H1 (cell line): ENCODE measurements around the gene NADSYN1. TPM values are rescaled to one million over a fixed set of nuclear protein-coding genes. Genes with fewer than 3 reads are reported as not detected.

Experiments
- CTCF ChIA-PET: fragments of 300-600 bp; sonication (Branson Sonifier 250); formaldehyde crosslinking; loops from one replicate; lab custom pipeline; 2021; ENCODE audit not compliant: partially characterized antibody; lab: Charles Lee
- POLR2A ChIA-PET: fragments of 300-600 bp; sonication (Branson Sonifier 250); formaldehyde crosslinking; loops from one replicate; lab custom pipeline; 2021; ENCODE audit warnings: inconsistent platforms; ENCODE audit not compliant: partially characterized antibody; lab: Charles Lee
- DNase-seq, 2 experiments: peaks; one replicate each; pipeline versions ENCODE4 v3.0.0 to v3.0.0-alpha.2; 2010 to 2022; ENCODE audit warnings: low spot score in 2 of 2, low read depth in 1 of 2, mixed read lengths in 1 of 2
- FAIRE-seq: peaks from 2 replicates; lab custom pipeline; 2011; peaks lifted over from hg19 to GRCh38; lab: Jason Lieb, UNC
- H2AFZ ChIP-seq: 2 replicates; pipeline ENCODE4 v1.8.1; 2012; ENCODE audit warnings: low read length, inconsistent platforms
- H2AK5ac ChIP-seq: 2 replicates; pipeline ENCODE4 v1.6.1; 2013; ENCODE audit warnings: low read depth, low read length
- H2BK120ac ChIP-seq: replicated peaks from 2 replicates; pipeline ENCODE3; 2013; ENCODE audit warnings: low read depth, low read length, inconsistent platforms
- H2BK12ac ChIP-seq: 2 replicates; pipeline ENCODE4 v1.6.1; 2013; ENCODE audit warnings: low read depth, low read length
- H2BK15ac ChIP-seq: 2 replicates; pipeline ENCODE4 v1.6.1; 2013; ENCODE audit warnings: low read length
- H2BK20ac ChIP-seq: 2 replicates; pipeline ENCODE4 v1.6.1; 2013; ENCODE audit warnings: low read length
- H2BK5ac ChIP-seq: 2 replicates; pipeline ENCODE4 v1.6.1; 2013; ENCODE audit warnings: low read depth, low read length
- H3K14ac ChIP-seq: 2 replicates; pipeline ENCODE4 v1.6.1; 2013; ENCODE audit warnings: inconsistent platforms; ENCODE audit not compliant: insufficient read length
- H3K18ac ChIP-seq: 2 replicates; pipeline ENCODE4 v1.6.1; 2013; ENCODE audit warnings: low read length; ENCODE audit errors: extremely low read depth
- H3K23ac ChIP-seq: 2 replicates; pipeline ENCODE4 v1.6.1; 2013; ENCODE audit warnings: inconsistent platforms; ENCODE audit not compliant: insufficient read length
- H3K23me2 ChIP-seq: 2 replicates; pipeline ENCODE4 v1.6.1; 2013; ENCODE audit warnings: low read depth, low read length
- H3K27ac ChIP-seq: 2 replicates; pipeline ENCODE4 v1.6.1; 2011; ENCODE audit warnings: low read depth, low read length, inconsistent platforms
- H3K27me3 ChIP-seq, 4 experiments: replicated peaks in 1 of 4; 1 replicate in 1 of 4; 2 replicates in 3 of 4; pipeline versions ENCODE4 v1.6.1 to v1.8.1; 2011 to 2013; ENCODE audit warnings: low read length in 3 of 4, mild to moderate bottlenecking in 3 of 4, inconsistent platforms in 2 of 4, mixed read lengths in 2 of 4, moderate library complexity in 1 of 4; ENCODE audit not compliant: control insufficient read depth in 3 of 4, insufficient read depth in 3 of 4; ENCODE audit errors: extremely low read depth in 1 of 4
- H3K36me3 ChIP-seq, 4 experiments: 2 replicates each; pipeline versions ENCODE4 v1.6.1 to v1.8.1; 2011 to 2013; ENCODE audit warnings: mild to moderate bottlenecking in 4 of 4, low read length in 3 of 4, moderate library complexity in 2 of 4, control low read depth in 1 of 4, inconsistent platforms in 1 of 4; ENCODE audit not compliant: insufficient read depth in 4 of 4, control insufficient read depth in 2 of 4
- H3K4ac ChIP-seq: replicated peaks from 2 replicates; pipeline ENCODE3; 2013; ENCODE audit warnings: low read length, low read depth, mixed read lengths, inconsistent platforms; ENCODE audit not compliant: insufficient read length
- H3K4me1 ChIP-seq, 4 experiments: replicated peaks in 1 of 4; 1 replicate in 1 of 4; 2 replicates in 3 of 4; pipeline versions ENCODE4 v1.6.1 to v1.8.1; 2011 to 2013; ENCODE audit warnings: low read length in 3 of 4, inconsistent platforms in 2 of 4, mixed read lengths in 1 of 4; ENCODE audit not compliant: insufficient read depth in 4 of 4, control insufficient read depth in 3 of 4
- H3K4me2 ChIP-seq, 2 experiments: 2 replicates each; pipeline versions ENCODE4 v1.6.1 to v1.8.1; 2011 to 2013; ENCODE audit warnings: low read depth in 2 of 2, low read length in 2 of 2, control low read depth in 1 of 2, inconsistent platforms in 1 of 2, mild to moderate bottlenecking in 1 of 2; ENCODE audit not compliant: insufficient read depth in 1 of 2
- H3K4me3 ChIP-seq, 4 experiments: fragments of 200-600, 300-600 bp in 1 of 4; sonication (generic), shearing (Covaris generic), sonication (Bioruptor Twin) in 1 of 4; 2 replicates each; pipeline versions ENCODE4 v1.5.1 to v1.8.1; 2011 to 2016; ENCODE audit warnings: low read length in 4 of 4, low read depth in 3 of 4, control low read depth in 2 of 4, inconsistent platforms in 2 of 4, mild to moderate bottlenecking in 2 of 4, mixed read lengths in 1 of 4, moderate library complexity in 1 of 4; ENCODE audit not compliant: insufficient read depth in 2 of 4; ENCODE audit errors: extremely low read depth in 1 of 4
- H3K56ac ChIP-seq: replicated peaks from 2 replicates; pipeline ENCODE3; 2013; ENCODE audit warnings: low read depth, mild to moderate bottlenecking, mixed read lengths, low read length, inconsistent platforms; ENCODE audit not compliant: insufficient read length
- H3K79me1 ChIP-seq: 2 replicates; pipeline ENCODE4 v1.6.1; 2013; ENCODE audit warnings: low read depth, low read length, control low read depth
- H3K79me2 ChIP-seq, 2 experiments: 2 replicates each; pipeline versions ENCODE4 v1.6.1 to v1.8.1; 2012 to 2013; ENCODE audit warnings: low read length in 2 of 2, mild to moderate bottlenecking in 2 of 2, inconsistent platforms in 1 of 2; ENCODE audit not compliant: insufficient read depth in 2 of 2, control insufficient read depth in 1 of 2
- H3K9ac ChIP-seq, 4 experiments: replicated peaks in 1 of 4; 1 replicate in 1 of 4; 2 replicates in 3 of 4; pipeline versions ENCODE4 v1.6.1 to v1.8.1; 2011 to 2013; ENCODE audit warnings: low read depth in 3 of 4, low read length in 3 of 4, control low read depth in 2 of 4, mild to moderate bottlenecking in 2 of 4, moderate library complexity in 2 of 4, inconsistent platforms in 1 of 4; ENCODE audit errors: extremely low read depth in 1 of 4
- H3K9me3 ChIP-seq, 2 experiments: 2 replicates each; pipeline versions ENCODE4 v1.6.1 to v1.8.1; 2012 to 2013; ENCODE audit warnings: mild to moderate bottlenecking in 2 of 2, moderate library complexity in 2 of 2, control low read depth in 1 of 2, inconsistent platforms in 1 of 2, low read depth in 1 of 2, low read length in 1 of 2, mixed read lengths in 1 of 2; ENCODE audit not compliant: insufficient read depth in 2 of 2
- H4K20me1 ChIP-seq, 2 experiments: replicated peaks in 1 of 2; 2 replicates each; pipeline versions ENCODE3 to v1.8.1; 2011 to 2013; ENCODE audit warnings: inconsistent platforms in 2 of 2, low read length in 2 of 2, mild to moderate bottlenecking in 1 of 2; ENCODE audit not compliant: insufficient read depth in 2 of 2, control insufficient read depth in 1 of 2
- H4K5ac ChIP-seq: 2 replicates; pipeline ENCODE4 v1.6.1; 2013; ENCODE audit warnings: low read length, low read depth, mixed read lengths, inconsistent platforms; ENCODE audit not compliant: insufficient read length
- H4K8ac ChIP-seq: 2 replicates; pipeline ENCODE4 v1.8.0; 2013; ENCODE audit warnings: mild to moderate bottlenecking, moderate library complexity, low read length, inconsistent platforms; ENCODE audit not compliant: insufficient read depth; ENCODE audit errors: extremely low read depth
- H4K91ac ChIP-seq: replicated peaks from 2 replicates; pipeline ENCODE3; 2013; ENCODE audit warnings: low read length, mixed read lengths, inconsistent platforms; ENCODE audit not compliant: insufficient read length
- BACH1 ChIP-seq: IDR thresholded peaks from 2 replicates; pipeline ENCODE4 v1.6.1; 2012; ENCODE audit warnings: low read length, improper control_type of control experiment
- CTCF ChIP-seq, 3 experiments: IDR thresholded peaks; 1 replicate in 2 of 3; 2 replicates in 1 of 3; pipeline versions ENCODE4 v1.5.1 to v1.6.1; 2011; ENCODE audit warnings: low read length in 3 of 3, mild to moderate bottlenecking in 3 of 3, inconsistent platforms in 2 of 3, low read depth in 1 of 3, moderate library complexity in 1 of 3; ENCODE audit not compliant: insufficient read depth in 1 of 3; ENCODE audit errors: control extremely low read depth in 1 of 3
- KDM5A ChIP-seq: fragments of 200-600 bp; IDR thresholded peaks from 2 replicates; pipeline ENCODE4 v1.7.1; 2012; ENCODE audit warnings: mild to moderate bottlenecking, low read length, inconsistent platforms, mixed read lengths
- MAFK ChIP-seq: IDR thresholded peaks from 2 replicates; pipeline ENCODE4 v1.6.1; 2012; ENCODE audit warnings: low read depth, mild to moderate bottlenecking, improper control_type of control experiment, low read length
- SP2 ChIP-seq: IDR thresholded peaks from 2 replicates; pipeline ENCODE4 v1.6.1; 2012; ENCODE audit warnings: mild to moderate bottlenecking, low read length, inconsistent platforms
- SRF ChIP-seq: IDR thresholded peaks from 2 replicates; pipeline ENCODE4 v1.6.1; 2011; ENCODE audit warnings: mild to moderate bottlenecking, low read depth, low read length, moderate library complexity
- TCF12 ChIP-seq: IDR thresholded peaks from 2 replicates; pipeline ENCODE4 v1.6.1; 2011; ENCODE audit warnings: low read depth, mild to moderate bottlenecking, low read length
- TEAD4 ChIP-seq: IDR thresholded peaks from 2 replicates; pipeline ENCODE4 v1.6.1; 2012; ENCODE audit warnings: low read depth, low read length, inconsistent platforms, mixed read lengths
- YY1 ChIP-seq: IDR thresholded peaks from 2 replicates; pipeline ENCODE4 v1.6.1; 2011; ENCODE audit warnings: low read depth, mild to moderate bottlenecking, low read length
- WGBS, 2 experiments: shearing (Covaris generic) in 1 of 2; methylation state at CpG; one replicate each; pipeline versions ENCODE4 v1.1.6 to v1.1.7; 2013 to 2015; ENCODE audit warnings: low lambda C conversion rate in 2 of 2, mixed read lengths in 2 of 2, inconsistent platforms in 1 of 2, low coverage in 1 of 2, missing lambda C conversion rate in 1 of 2; ENCODE audit not compliant: insufficient replicate concordance in 2 of 2, insufficient coverage in 1 of 2, insufficient read length in 1 of 2; ENCODE audit errors: extremely low coverage in 1 of 2, missing lambda C conversion rate in 1 of 2; 5-methylcytosine and 5-hydroxymethylcytosine counted together
- polyA plus RNA-seq, 7 experiments: library from polyadenylated mRNA; depleted of rRNA in 3 of 7; stranded (reverse) in 5 of 7; unstranded in 2 of 7; fragments of >200 nt in 5 of 7; fragments of 200-250 nt in 2 of 7; gene quantifications; 1 replicate in 5 of 7; 2 replicates in 1 of 7; 4 replicates in 1 of 7; pipeline versions ENCODE4 v1.2.1 to v1.2.3, GENCODE V29; 2011 to 2013; ENCODE audit warnings: missing spikeins in 2 of 7, mixed read lengths in 2 of 7
- total RNA-seq: library from RNA; stranded (reverse); fragmentation: NEBNext Ultra II Directional; extraction: Animal tissue kit (Norgen Biotek cat#: 25700); gene quantifications from 2 replicates; pipeline ENCODE4 v1.2.1, GENCODE V29; 2021

The NADSYN1 gene
- total and polyA plus RNA-seq, 2 of the 8 experiments (the other 6 are each of a cell fraction or from before 2014, with no cell fraction given) = 38.3 to 38.6 TPM

- Histone ChIP-seq H3K27me3 (no peaks in the 10 kb centered on the region), H3K9me3 (no peaks in the 10 kb centered on the region), H3K4me2 (no peak overlapping the region), H3K18ac (no peak overlapping the region), H3K79me2 (no peaks in the 10 kb centered on the region), H3K4me1 (no peaks in the 10 kb centered on the region), H2AK5ac (no peak overlapping the region), H2AFZ (no peak overlapping the region), H3K14ac (no peak overlapping the region), H4K20me1 (peaks cover 12 to 44% of the 10 kb centered on the region in 2 experiments), H3K4ac (no peak overlapping the region), H3K23me2 (peaks cover 6% of the 10 kb centered on the region; the same call in 1 of the 2 replicates), H2BK20ac (no peak overlapping the region), H3K4me3 (no peak overlapping the region), H3K79me1 (peaks cover 2% of the 10 kb centered on the region; the same call in 1 of the 2 replicates), H2BK12ac (no peak overlapping the region), H3K9ac (no peak overlapping the region), H3K27ac (no peak overlapping the region), H2BK15ac (no peak overlapping the region), H2BK5ac (no peak overlapping the region), H3K56ac (no peak overlapping the region), H4K5ac (no peak overlapping the region), H3K23ac (no peak overlapping the region), H2BK120ac (no peak overlapping the region), H4K8ac (no peak overlapping the region), H4K91ac (no peak overlapping the region), H3K36me3 (peaks cover 33 to 68% (median 58%) of the 10 kb centered on the region in 4 experiments)
- ChIA-PET CTCF (interaction anchor here (0.7 to 1.4 kb wide), 3 partner anchors 12 to 19 kb away, joined by 3 to 5 read pairs (median 3); no protein-coding TSS in a partner anchor), POLR2A (interaction anchor here (1.9 kb wide), 1 partner anchor 10 kb away, joined by 5 read pairs; no protein-coding TSS in a partner anchor)
- no peak for DNase-seq
- WGBS, 2 experiments = 92% methylated on average over 7 of the region's 8 CpGs; no CpG with 5 or more reads in 1 of the 2 experiments
- no peak for FAIRE-seq
- TF ChIP-seq CTCF (IDR thresholded peaks at IDR 0.05; ENCODE audit: control extremely low read depth in 1 of 3, insufficient read depth in 1 of 3, low read depth in 1 of 3, low read length in 3 of 3) (no peak), BACH1 (no peak), YY1 (no peak), TCF12 (no peak), SP2 (no peak), KDM5A (no peak), TEAD4 (no peak), SRF (no peak), MAFK (no peak)
Measured at GRCh38 chr11:71436861-71437260, 16.1 kb upstream of the NADSYN1 start.
